ENCODE data around the gene PARD3.

The PARD3 gene

GRCh38 chr10:34606890-34607289, 208.2 kb downstream of the PARD3 start:
- DNase-seq: no peak

GRCh38 chr10:34602478-34602877, 212.6 kb downstream of the PARD3 start:
- no peak for DNase-seq

- DNase-seq: no peak
These were observed 213.4 kb downstream of the PARD3 start for GRCh38 chr10:34601691-34602090.

- no peak for DNase-seq
These were observed 215.9 kb downstream of the PARD3 start for GRCh38 chr10:34599026-34599795.

- no peak for DNase-seq
These were observed 218.7 kb downstream of the PARD3 start for GRCh38 chr10:34596351-34596750.

GRCh38 chr10:34593930-34594329, 221.2 kb downstream of the PARD3 start:
- no peak for DNase-seq

- DNase-seq: no peak
These were observed 221.7 kb downstream of the PARD3 start for GRCh38 chr10:34593374-34593890.

- DNase-seq: no peak
These were observed 224.3 kb downstream of the PARD3 start for GRCh38 chr10:34590793-34591192.

GRCh38 chr10:34589275-34589674, 225.8 kb downstream of the PARD3 start:
- no peak for DNase-seq

GRCh38 chr10:34587680-34588019, 227.4 kb downstream of the PARD3 start:
- DNase-seq: no peak

GRCh38 chr10:34587002-34587679, 228.0 kb downstream of the PARD3 start:
- DNase-seq: no peak

GRCh38 chr10:34585422-34586112, 229.5 kb downstream of the PARD3 start:
- DNase-seq: no peak

GRCh38 chr10:34584164-34584563, 230.9 kb downstream of the PARD3 start:
- peak; percentile 28 for DNase-seq

- DNase-seq: no peak
These were observed 233.1 kb downstream of the PARD3 start for GRCh38 chr10:34581801-34582532.

GRCh38 chr10:34580643-34581042, 234.5 kb downstream of the PARD3 start:
- DNase-seq: no peak

- no peak for DNase-seq
These were observed 234.9 kb downstream of the PARD3 start for GRCh38 chr10:34580214-34580613.

- DNase-seq: no peak
These were observed 236.6 kb downstream of the PARD3 start for GRCh38 chr10:34578468-34578867.

GRCh38 chr10:34576797-34577196, 238.3 kb downstream of the PARD3 start:
- no peak for DNase-seq

- no peak for DNase-seq
These were observed 239.2 kb downstream of the PARD3 start for GRCh38 chr10:34575882-34576281.

GRCh38 chr10:34574353-34574934, 240.7 kb downstream of the PARD3 start:
- DNase-seq: no peak

- DNase-seq: no peak
These were observed 244.2 kb downstream of the PARD3 start for GRCh38 chr10:34570887-34571286.

GRCh38 chr10:34567659-34568253, 247.3 kb downstream of the PARD3 start:
- DNase-seq: no peak

Data from femur (tissue), 1 donor.